Lung (tissue), 12 donors: Measurements from ENCODE around the gene SUN1. TPM values are rescaled to one million over a fixed set of nuclear protein-coding genes. Genes with fewer than 3 reads are reported as not detected.

Experiments
- ATAC-seq: fragments of 200-7000 bp; cut with Tn5 transposase; one replicate; pipeline ENCODE4 v1.9.1; 2020; ENCODE audit warnings: moderate number of reproducible peaks; ENCODE audit not compliant: insufficient read depth, low FRiP score
- DNase-seq, 3 donors: peaks; one replicate each; pipeline ENCODE4 v3.0.0-alpha.2; 2013 to 2017
- H3K27ac ChIP-seq, 2 donors: one replicate each; pipeline ENCODE4 v1.5.1; 2013; ENCODE audit warnings: mild to moderate bottlenecking in 2 of 2, moderate library complexity in 2 of 2, control low read depth in 1 of 2, inconsistent platforms in 1 of 2, low read depth in 1 of 2, low read length in 1 of 2
- H3K27me3 ChIP-seq, 3 donors: one replicate each; pipeline ENCODE4 v1.5.1; 2013; ENCODE audit warnings: low read length in 2 of 3; ENCODE audit not compliant: control insufficient read depth in 3 of 3, insufficient read depth in 3 of 3
- H3K36me3 ChIP-seq, 4 donors: one replicate each; pipeline ENCODE4 v1.5.1; 2013; ENCODE audit warnings: low read length in 4 of 4, mild to moderate bottlenecking in 1 of 4, moderate library complexity in 1 of 4; ENCODE audit not compliant: control insufficient read depth in 4 of 4, insufficient read depth in 4 of 4
- H3K4me1 ChIP-seq, 5 donors: one replicate each; pipeline ENCODE4 v1.5.1; 2013; ENCODE audit warnings: low read length in 5 of 5, mild to moderate bottlenecking in 2 of 5, moderate library complexity in 1 of 5; ENCODE audit not compliant: control insufficient read depth in 5 of 5, insufficient read depth in 5 of 5
- H3K4me3 ChIP-seq: one replicate; pipeline ENCODE4 v1.5.1; 2013; ENCODE audit warnings: mild to moderate bottlenecking, control low read depth, moderate library complexity
- H3K9ac ChIP-seq, 2 donors: one replicate each; pipeline ENCODE4 v1.5.1; 2013; ENCODE audit warnings: low read length in 2 of 2, control low read depth in 1 of 2; ENCODE audit not compliant: insufficient read depth in 1 of 2
- H3K9me3 ChIP-seq, 4 donors: one replicate each; pipeline ENCODE4 v1.5.1; 2013; ENCODE audit warnings: low read length in 3 of 4, mild to moderate bottlenecking in 1 of 4, moderate library complexity in 1 of 4; ENCODE audit not compliant: control insufficient read depth in 4 of 4, insufficient read depth in 3 of 4
- CTCF ChIP-seq: IDR thresholded peaks from 2 replicates; pipeline ENCODE4 v1.5.1; 2012; ENCODE audit warnings: mild to moderate bottlenecking; ENCODE audit errors: control extremely low read depth, extremely low read depth
- WGBS, 2 donors: extraction: QIAGEN DNeasy Blood & Tissue Kit; methylation state at CpG; one replicate each; pipeline ENCODE4 v1.1.7; 2013; 5-methylcytosine and 5-hydroxymethylcytosine counted together
- polyA plus RNA-seq, 2 donors: library from polyadenylated mRNA; stranded (reverse); fragments of 200-250 nt; gene quantifications; one replicate each; pipeline ENCODE4 v1.2.1, GENCODE V29; 2013
- total RNA-seq, 2 donors: library from RNA; depleted of rRNA in 1 of 2; stranded (reverse); fragments of >200 nt in 1 of 2; gene quantifications; one replicate each; pipeline ENCODE4 v1.2.1, GENCODE V29; 2014 to 2021
- donor health status: control.
- donor health status: control.
- donor health status: Bipolar disorder and iron deficiency.
- donor health status: healthy.
- donor health status: DM: yes; HTN: yes; CAD: no.

The SUN1 gene
- total and polyA plus RNA-seq, 4 donors, result 69.6 to 349 (median 104) TPM

- H3K27ac ChIP-seq, result no peak overlapping the region
- WGBS, 2 donors, result 92 to 95% methylated on average over 19 to 21 of the region's 21 CpGs
Observed at GRCh38 chr7:894927-895450, 62.7 kb downstream of the SUN1 start.

GRCh38 chr7:895451-896052 lies 63.3 kb downstream of the SUN1 start:
- Histone ChIP-seq H3K27me3 (no peaks in the 10 kb centered on the region), H3K4me3 (no peak overlapping the region), H3K4me1 (peaks cover 0 to 10% (median 0%) of the 10 kb centered on the region in 5 donors), H3K36me3 (peaks cover 9 to 78% (median 16%) of the 10 kb centered on the region in 4 donors), H3K9me3 (peaks cover 0 to 2% (median 0%) of the 10 kb centered on the region in 4 donors), H3K27ac (no peak overlapping the region), H3K9ac (no peak overlapping the region)
- no peak for TF ChIP-seq CTCF
- ATAC-seq, result no peak
- WGBS, 2 donors, result 97% methylated on average over 50 to 52 of the region's 52 CpGs
- no peak for DNase-seq

More at GRCh38 chr7:894927-895450, 62.7 kb downstream of the SUN1 start:
- no peaks in the 10 kb centered on the region for H3K27me3 ChIP-seq
- no peak for TF ChIP-seq CTCF
- H3K9me3 ChIP-seq, result peaks cover 0 to 2% (median 0%) of the 10 kb centered on the region in 4 donors
- peaks cover 0 to 10% (median 0%) of the 10 kb centered on the region in 5 donors for H3K4me1 ChIP-seq
- no peak for DNase-seq
- no peak for ATAC-seq
- H3K36me3 ChIP-seq, result peaks cover 9 to 79% (median 17%) of the 10 kb centered on the region in 4 donors
- H3K4me3 ChIP-seq, result no peak overlapping the region
- H3K9ac ChIP-seq, result no peak overlapping the region

GRCh38 chr7:896346-897075 lies 64.2 kb downstream of the SUN1 start:
- 94 to 95% methylated on average over 42 of the region's 42 CpGs for WGBS, 2 donors
- Histone ChIP-seq H3K4me1 (peaks cover 0 to 14% (median 5%) of the 10 kb centered on the region in 5 donors), H3K9ac (no peak overlapping the region), H3K36me3 (peaks cover 9 to 71% (median 11%) of the 10 kb centered on the region in 4 donors), H3K27me3 (no peaks in the 10 kb centered on the region), H3K27ac (no peak overlapping the region), H3K9me3 (peaks cover 0 to 2% (median 0%) of the 10 kb centered on the region in 4 donors), H3K4me3 (no peak overlapping the region)
- DNase-seq, result no peak
- ATAC-seq, result no peak
- TF ChIP-seq CTCF, result no peak
